ENCODE results near the gene DNMBP.
"Not testable (repeated sequence)": the region's sequence is repeated elsewhere in the genome, so short reads cannot be mapped to it uniquely, and the experiment has no call there.

The DNMBP gene

DNA sequence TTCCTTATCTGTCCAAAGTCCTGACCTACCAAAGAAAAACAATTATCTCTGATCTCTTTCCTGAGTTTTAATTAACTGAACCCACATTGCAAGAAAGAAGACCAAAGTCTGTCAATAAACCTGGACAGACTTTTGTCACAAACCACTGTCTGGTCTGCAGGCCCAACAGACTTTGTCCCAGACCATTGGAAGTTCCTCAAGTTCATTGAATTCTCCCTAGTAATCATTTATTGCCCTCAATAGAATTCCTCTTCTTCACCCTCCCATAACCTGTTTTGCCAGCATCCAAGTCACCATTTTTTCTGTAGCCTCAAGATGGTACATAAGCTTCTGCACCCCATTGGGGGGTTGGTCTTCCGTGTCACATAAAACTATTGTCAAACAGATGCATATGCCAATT, 3.9 kb upstream of the DNMBP start:
- no peak for DNase-seq

DNA sequence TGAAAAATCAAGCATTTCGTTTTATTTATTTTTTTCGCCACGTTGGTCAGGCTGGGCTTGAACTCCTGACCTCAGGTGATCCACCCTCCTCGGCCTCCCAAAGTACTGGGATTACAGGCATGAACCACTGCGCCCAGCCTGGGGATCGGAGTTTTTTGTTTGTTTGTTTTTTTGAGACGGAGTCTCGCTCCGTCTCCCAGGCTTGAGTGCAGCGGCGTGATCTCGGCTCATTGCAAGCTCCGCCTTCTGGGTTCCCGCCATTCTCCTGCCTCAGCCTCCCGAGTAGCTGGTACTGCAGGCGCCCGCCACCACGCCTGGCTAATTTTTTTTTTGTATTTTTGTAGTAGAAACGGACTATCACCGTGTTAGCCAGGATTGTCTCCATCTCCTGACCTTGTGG, 2.2 kb upstream of the DNMBP start:
- DNase-seq: not testable (repeated sequence)

DNA sequence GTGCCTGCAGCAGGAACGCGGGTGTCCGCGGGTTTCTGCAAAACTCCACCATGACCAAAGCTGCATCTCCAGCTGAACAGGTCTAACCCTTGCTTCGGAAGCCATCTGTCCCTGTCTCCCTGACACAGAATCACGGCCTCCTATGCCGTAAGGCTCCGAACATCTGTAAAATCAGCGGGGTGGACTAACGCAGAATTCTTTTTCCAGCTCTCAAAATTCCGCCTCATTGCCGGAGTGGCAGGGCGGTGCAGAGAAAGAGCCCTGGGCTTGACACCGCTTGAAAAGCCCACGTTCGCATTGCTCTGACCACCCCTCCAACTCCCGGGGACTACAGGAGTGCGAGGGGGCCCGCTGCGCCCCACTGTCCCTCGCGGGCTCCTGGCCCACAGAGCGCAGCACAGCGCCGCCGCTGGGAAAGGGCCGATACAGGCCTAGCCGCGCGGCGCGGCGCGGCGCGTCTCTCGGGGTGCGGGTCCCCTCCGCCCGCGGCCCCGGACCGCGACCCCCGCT, 409 bp downstream of the DNMBP start:
- DNase-seq: peak in 1 of 2 donors; percentile 17

DNA sequence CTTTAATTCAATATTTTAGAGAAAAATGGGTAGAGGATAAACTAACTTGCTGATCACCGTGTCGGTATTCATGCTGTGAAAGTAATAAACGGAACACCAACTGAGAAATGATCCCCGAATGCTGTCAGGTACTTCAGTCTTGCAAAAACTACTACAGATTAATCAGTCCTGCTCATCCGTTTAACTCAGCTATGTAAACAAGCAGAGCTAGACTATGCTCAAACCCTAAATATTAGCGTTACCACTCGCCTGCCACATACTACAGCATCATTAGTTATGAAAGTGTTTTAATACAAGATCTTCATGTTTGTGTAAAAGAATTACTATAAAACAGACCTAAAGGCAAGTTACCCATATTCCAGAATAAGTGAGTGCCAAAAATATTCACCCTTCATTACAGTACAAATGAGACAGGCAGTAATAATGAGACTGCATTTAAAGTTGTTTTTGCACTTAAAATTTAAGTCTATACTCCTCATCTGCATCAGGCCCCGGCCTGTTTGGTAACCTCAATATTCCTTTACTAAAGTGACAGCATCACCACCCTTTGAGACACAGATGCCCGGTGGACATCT, 952 bp downstream of the DNMBP start:
- no peak for DNase-seq

DNA sequence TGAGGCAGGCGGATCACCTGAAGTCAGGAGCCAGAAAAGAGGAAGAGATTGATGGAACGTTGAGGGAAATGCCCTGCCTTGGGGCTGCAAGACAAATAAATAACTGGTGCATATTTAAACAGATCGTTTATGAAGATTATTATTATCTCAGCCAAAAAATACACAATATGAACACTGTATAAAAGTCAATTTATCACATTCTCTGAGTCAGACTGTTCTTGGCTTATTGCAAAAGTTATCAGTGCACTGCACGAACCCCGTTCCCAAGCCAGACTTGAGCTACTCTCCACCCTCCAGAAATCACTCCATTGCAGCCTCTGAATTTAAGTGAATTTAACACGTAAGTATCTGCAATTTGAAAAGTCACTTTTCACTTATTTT, 1.6 kb downstream of the DNMBP start:
- no peak for DNase-seq

DNA sequence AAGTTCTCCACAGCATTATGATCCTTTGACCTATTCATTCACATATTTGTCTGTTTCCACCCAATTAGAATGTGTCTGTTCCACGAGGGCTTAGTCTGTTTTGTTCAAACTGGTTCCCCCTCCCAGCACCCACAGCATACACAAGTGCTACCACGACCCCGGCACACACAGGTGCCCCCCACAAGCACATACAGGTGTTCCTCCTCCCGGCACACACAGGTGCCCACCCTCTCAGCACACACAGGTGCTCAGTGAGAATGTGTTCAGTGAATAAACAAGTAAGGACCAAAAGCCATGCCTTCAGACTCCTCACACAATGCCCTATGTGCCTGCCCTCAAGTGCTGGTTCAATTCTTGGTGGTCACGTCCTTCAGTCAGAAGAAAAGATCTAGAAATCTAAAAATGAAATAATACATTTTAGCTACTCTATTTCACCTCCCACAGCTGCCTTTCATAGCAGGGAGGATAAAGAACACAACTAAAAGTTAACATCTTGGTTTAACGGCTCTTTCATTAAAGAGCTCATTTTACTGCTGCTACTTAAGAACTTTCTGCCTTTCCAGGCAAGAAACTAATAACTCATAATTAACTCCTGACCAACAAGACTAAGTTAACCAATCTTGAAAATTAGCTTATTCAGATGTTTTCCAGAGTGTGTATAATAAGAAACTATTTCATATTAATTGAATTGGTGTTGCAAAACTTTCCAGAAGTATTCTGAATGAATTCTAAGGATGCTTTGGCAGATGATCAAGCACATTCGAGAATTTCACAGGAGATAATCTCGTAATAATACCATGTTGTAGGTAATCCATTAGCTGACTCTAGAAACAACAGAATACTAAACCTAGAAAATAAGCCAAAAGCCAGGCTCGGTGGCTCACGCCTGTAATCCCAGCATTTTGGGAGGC, 2.3 kb downstream of the DNMBP start:
- DNase-seq: no peak

DNA sequence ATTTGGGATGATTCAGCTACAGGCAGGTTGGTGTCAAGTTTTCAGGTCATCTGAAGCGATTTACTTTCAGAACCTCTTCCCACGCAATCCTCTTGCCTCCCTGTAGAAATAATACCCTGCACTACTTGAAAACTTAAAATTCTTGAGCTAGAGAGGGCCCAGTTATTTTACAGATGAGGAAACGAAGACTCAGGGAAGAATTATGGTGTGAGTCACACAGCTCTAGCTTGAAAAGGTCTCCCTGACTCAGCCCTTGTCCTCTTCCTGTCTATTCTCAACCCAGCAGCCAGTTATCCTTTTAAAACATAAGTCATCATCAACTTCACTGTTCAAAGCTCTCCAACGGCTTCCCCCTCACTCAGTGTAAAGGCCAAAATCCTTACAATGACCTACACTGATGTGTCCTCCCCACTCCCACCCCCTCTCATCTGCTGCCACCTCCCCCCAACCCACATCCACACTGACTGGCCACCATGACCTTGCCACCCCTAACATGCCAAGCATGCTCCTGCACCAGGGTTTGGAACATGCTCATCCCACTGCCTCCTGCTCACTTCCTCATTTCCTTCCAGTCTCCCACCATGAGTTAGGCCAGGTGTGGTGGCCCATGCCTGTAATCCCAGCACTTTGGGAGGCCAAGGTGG, 3.4 kb downstream of the DNMBP start:
- peak; percentile 50 to 57 for DNase-seq

DNA sequence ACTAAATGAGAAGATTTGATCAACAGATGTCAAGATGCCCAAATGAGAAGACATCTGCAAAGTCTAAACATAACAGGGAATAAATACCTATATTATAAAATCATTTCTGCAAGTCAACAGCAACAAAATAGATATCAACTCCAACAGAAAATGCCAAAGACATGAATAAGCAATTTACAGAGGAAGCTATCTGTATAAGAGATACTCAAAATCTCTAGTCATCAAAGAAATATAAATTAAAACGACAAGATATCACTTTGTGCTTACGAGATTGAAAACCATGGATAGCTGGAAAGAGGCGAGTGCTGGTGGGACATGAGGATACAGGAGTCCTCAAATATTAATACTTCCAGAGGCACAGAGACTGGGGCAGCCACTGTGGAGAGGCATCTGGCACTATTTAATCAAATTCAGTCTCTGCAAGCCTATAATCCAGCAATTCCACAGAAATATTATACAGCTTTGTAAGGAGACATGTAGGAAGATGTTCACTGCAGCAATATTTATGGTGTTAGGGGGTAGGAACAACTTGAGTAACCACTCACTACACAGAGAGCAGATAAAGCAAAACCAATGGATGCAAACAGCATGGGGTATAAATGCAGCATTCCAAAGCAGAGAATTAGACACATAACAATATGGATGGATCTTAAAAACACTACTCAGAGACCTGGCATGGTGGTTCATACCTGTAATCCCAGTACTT, 4.8 kb downstream of the DNMBP start:
- DNase-seq: no peak

DNA sequence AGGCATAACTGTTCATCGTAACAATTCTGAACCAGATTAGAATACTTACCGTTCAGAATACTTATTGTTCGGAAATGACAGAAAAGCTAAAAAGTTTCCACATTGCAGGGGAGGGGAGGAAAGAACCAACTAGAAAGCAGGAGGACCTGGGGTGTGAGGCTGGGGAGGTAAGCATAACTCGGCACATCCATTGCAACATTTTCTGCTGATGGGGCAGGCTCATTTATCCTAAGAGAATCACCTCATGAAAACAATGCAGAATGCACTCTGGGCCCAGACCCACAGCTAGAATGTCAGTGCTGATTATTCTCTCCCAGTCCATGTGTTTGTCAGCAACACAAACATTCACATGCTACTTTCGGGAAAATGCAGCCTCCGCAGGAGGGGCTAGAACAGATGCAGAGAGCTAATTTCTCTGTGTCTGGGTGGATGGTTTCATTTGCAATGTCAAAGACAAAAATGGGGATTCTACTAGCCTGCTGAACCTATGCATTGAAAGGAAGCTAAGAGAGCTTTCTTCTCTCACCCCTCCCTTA, 9.6 kb downstream of the DNMBP start:
- no peak for DNase-seq

DNA sequence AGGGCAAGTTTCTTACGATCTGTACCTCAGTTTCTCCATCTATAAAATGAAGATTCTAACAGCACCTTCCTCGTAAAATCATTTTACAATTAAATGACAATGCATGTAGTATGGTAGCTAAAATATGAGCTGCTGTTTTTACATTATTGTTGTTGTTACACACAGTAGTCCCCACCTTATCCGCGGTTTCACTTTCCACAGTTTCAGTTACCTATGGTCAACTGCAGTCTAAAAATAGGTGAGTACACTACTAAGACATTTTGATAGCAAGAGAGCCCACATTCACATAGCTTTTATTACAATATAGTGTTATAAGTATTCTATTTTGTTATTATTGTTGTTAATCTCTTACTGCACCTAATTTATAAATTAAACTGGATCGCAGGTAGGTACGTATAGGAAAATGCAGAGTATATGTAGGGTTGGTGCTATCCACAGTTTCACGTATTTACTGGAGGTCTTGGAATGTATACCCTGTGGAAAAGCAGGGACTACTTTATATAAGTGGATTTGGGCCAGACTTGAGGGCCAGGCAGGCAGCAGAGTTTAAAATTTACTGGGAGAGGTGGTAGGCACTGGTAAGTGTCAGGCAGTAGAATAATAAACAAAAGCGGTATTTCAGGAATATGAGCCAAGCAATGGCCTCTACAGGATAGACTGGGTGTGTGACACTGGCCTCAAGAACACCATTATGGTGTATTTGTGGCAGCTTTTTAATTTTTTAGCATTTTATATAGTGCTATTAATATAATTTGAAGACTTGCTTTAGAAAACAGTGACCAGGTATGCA, 10.2 kb downstream of the DNMBP start:
- no peak for DNase-seq

DNA sequence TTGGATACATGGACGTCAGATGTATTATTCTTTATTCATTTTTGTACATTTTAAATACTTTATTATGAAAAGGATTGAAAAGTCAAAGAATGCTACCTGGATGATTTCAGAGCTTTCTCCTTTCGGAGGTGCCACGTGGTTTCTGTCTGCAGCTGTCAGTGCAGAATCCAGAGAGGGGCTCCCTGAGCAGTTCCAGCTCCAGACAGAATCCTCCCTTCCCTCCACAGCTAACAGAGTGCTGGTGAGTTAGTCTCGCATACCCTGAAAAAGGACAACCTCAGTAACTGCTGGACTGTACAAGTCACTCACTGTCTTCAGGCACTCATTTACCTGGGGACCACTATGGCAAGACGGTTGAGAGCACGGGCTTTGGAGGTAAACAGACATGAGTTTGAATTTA, 10.9 kb downstream of the DNMBP start:
- no peak for DNase-seq

DNA sequence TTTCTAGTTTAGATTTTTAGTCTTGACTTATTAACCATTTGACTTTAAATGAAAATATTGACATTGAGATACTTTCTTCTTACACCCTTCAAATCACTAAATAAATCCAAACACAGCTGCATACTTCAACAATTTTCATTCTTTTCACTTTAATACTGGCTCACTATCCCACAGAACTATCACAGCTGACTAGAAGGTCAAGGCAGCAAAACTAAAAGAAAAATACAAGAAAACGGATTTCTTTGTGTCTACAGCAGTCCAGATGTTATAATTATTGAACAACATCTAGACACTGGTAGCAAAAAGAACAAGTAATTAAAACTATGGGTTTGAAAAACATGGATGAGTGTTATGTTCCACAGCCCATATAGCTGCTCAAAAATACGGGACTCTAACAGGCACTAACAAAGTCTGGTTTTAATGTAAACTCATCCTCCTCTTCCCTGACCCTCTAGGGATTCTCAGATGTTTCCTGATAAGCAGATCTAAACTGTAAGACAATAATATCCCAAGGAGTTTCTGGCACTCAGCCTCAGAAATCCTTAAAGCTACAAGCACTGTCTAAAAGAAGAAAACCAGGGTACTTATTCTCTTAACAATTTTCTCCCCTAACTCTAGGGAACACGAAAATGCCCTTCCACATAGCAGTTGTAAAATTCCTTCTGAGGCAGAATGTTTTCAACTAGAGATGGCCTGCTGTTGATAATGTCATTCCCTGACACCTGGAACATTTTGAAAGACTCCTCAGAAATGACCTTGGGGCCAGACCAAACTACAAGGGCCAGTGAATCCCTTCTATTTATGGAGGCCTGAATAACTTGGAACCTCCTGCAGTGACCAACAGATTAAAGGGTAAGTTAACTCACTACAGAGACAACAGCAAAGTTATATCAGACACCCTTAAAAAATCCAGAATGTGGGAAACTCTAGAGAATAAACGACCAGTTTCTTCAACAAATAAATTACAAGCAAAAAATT, 12.8 kb downstream of the DNMBP start:
- no peak for DNase-seq

DNA sequence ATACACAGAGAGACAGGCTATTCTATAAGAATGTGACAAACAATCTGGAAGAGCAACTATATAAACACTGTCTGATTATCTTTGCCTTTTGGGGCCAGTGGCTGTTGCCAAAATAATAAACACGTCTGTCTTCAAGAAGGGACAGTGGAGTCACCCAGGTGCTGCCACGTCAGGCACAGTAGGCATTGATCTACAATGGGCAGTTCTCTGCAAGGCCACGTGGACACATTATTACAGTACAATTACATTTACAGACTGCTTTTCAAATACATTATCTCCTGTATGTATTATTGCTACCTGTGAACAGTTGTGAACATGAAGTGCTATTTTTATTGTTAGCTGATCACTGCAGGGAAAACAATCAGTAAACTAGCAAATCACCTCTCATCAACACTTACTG, 14.0 kb downstream of the DNMBP start:
- DNase-seq: no peak

DNA sequence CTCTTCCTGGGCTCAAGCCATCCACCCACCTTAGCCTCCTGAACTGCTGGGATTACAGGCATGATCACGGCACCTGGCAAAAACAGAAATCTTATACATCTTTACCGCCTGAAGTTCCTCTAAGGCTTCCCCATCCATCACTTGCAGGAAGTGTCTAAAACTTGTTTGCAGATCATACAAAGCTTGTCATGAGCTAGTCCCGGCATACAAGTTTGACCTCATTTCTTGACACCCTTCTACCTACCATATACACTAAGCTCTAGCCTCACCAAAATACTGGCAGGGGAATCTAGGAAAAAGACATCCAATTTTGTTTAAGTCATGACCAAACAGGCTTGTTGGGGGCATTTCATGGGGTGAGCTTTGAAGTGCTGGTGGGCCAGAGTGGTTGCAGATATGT, 14.5 kb downstream of the DNMBP start:
- DNase-seq: no peak

DNA sequence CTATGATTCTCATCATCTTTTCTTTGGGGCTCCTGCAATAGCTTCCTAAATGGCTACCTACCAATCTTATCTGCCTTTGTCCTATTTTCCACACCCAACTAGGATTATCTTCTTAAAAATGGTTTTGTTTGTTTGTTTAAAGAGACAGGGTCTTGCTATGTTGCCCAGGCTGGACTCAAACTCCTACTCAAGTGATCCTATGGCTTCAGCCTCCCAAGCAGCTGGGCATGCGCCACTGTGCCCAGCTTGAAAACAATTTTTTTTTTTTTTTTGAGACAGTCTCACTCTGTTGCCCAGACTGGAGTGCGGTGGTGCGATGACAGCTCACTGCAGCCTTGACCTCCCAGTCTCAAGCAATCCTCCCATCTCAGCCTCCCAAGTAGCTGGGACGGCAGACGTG, 14.9 kb downstream of the DNMBP start:
- no peak for DNase-seq

DNA sequence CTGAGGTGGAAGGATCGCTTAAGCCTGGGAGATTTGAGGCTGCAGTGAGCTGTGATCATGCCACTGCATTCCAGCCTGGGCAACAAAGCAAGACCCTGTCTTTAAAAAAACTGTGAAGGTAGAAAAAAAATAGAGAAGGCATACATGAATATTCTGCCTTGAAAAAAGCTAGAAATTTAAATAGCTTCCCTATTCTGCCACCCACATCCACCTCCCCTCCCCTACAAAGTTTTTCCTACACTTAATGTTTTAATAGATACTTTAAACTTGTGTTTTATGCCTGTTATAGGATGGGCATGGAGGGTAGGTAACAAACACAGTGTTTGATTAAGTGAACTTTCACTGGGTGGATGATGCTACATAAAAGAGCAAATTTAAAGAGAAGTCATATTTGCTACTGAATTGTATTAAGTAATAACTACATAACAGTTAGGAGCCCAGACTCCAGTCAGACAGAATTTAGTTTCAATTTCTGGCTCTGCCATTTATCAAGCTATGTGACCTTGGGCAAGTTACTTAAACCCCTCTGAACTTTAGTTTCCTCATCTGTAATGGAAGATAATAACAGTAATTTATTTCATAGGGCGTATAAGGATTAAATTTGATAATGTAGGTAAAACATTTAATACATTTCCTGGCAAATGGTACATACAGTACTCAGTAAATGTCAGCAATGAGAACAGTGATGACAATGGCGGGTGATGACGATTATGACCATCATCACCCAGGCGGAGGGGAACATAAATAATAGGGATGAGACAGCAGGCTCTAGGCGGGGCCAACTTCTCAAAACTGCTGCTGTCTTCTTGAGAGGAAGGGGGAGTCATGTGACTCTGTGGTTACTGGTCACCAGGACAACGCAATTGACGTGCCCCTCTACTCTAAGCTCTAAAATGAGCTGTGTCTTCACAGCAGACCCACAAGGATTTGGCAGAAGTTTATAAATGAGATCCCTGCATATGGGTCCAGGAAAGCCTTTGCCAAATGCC, 15.8 kb downstream of the DNMBP start:
- peak; percentile 81 to 86 for DNase-seq

DNA sequence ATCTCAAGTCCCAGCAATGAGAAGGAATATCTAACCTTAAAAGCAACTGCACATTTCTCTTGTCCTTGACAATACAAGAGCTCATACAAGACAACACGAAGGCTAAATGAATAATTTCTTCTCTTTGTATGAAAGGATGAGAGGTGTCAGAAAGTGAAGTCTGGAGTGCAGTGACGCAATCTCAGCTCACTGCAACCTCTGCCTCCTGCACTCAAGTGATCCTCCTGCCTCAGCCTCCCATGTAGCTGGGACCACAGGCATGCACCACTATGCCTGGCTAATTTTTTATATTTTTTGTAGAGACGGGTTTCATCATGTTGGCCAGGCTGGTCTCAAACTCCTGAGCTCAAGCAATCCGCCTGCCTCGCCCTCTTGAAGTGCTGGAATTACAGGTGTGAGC, 24.1 kb downstream of the DNMBP start:
- DNase-seq: not testable (repeated sequence)

DNA sequence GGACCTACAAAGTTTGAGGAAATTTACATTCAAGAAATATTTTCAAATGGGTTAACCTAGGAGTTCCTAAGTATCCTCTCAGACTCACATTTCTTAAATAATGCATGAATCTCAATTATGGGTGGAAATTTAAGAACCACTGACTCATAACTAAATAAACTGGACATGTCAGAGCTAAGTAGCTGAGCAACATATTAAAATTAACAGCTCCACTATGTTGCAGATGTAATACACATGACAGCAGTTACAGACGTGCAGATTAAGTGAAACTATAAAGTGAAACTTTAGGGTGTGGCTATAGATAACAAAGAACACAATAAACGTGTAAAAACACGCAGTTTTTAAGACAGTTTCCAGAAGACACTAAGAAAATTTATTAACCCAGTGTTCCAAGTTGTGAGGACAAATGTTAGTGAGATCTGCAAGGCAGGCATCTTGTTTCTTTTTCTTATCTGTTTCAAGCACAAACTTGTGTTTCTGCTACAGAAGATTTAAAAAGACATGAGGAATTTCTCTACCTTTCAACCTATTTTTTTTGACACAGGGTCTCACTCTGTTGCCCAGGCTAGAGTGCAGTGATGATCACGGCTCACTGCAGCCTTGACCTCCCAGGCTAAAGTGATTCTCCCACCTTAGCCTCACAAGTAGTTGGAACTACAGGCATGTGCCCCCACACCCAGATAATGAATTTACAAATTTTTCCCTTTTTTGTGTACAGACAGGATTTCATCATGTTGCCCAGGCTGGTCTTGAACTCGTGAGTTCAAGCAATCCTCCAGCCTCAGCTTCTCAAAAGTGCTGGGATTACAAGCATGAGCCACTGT, 25.3 kb downstream of the DNMBP start:
- DNase-seq: no peak

Data from inflammatory macrophage (primary cell).